A549 (cell line): ENCODE measurements around the gene HRH1.

Source experiments
- CBX2 ChIP-seq: fragments of 200-600 bp; sonication (generic); IDR thresholded peaks from 2 replicates; pipeline ENCODE4 v1.6.1; 2016; ENCODE audit warnings: low read depth, mild to moderate bottlenecking, borderline replicate concordance
- CHD2 ChIP-seq: fragments of 150-350 bp; IDR thresholded peaks from 2 replicates; pipeline ENCODE4 v1.6.1; 2014; ENCODE audit warnings: low read length; ENCODE audit not compliant: partially characterized antibody
- CTCF ChIP-seq: fragments of >200 bp; sonication (Bioruptor Twin); formaldehyde crosslinking; IDR thresholded peaks from 3 replicates; pipeline ENCODE4 v1.5.1; 2016
- EP300 ChIP-seq, 2 experiments: fragments of >200 bp; sonication (Bioruptor Twin); formaldehyde crosslinking; IDR thresholded peaks; 2 replicates in 1 of 2; 3 replicates in 1 of 2; pipeline ENCODE4 v1.6.1; 2016 to 2017
- HDAC2 ChIP-seq: fragments of 200-600 bp; sonication (generic); IDR thresholded peaks from 2 replicates; pipeline ENCODE4 v1.6.1; 2016
- HOXB5 ChIP-seq: fragments of 250-450 bp; sonication (Bioruptor Pico); IDR thresholded peaks from 2 replicates; pipeline ENCODE4 v1.5.0; 2020; ENCODE audit warnings: mild to moderate bottlenecking, moderate library complexity
- MAFK ChIP-seq: fragments of 450-650 bp; IDR thresholded peaks from 2 replicates; pipeline ENCODE4 v1.6.1; 2014; ENCODE audit not compliant: partially characterized antibody
- NFE2L2 ChIP-seq: fragments of 150-350 bp; conservative IDR thresholded peaks from 2 replicates; pipeline ENCODE4 v1.6.1; 2014; ENCODE audit warnings: low read length
- POLR2A ChIP-seq: IDR thresholded peaks from 2 replicates; pipeline ENCODE4 v1.6.1; 2012; ENCODE audit warnings: mild to moderate bottlenecking, low read length
- RFX5 ChIP-seq: fragments of 450-650 bp; IDR thresholded peaks from 2 replicates; pipeline ENCODE4 v1.7.1; 2014; ENCODE audit warnings: antibody characterized with exemption, mild to moderate bottlenecking, moderate library complexity
- TFCP2L1 ChIP-seq: fragments of 250-450 bp; sonication (Bioruptor Pico); IDR thresholded peaks from 2 replicates; pipeline ENCODE4 v1.5.0; 2021; ENCODE audit warnings: mild to moderate bottlenecking
- TP53 ChIP-seq: fragments of 250-450 bp; sonication (Bioruptor Pico); IDR thresholded peaks from 2 replicates; pipeline ENCODE4 v1.5.0; 2021; ENCODE audit warnings: mild to moderate bottlenecking, moderate library complexity
- ZNF302 ChIP-seq: fragments of 250-450 bp; sonication (Bioruptor Pico); IDR thresholded peaks from 2 replicates; pipeline ENCODE4 v1.9.0; 2021; ENCODE audit warnings: inconsistent platforms, mild to moderate bottlenecking, moderate library complexity
- TF ChIP-seq, protein P1 (sequence below): fragments of 150-350 bp; IDR thresholded peaks from 2 replicates; pipeline ENCODE4 v1.6.1; 2014; ENCODE audit warnings: low read depth, mild to moderate bottlenecking, low read length

GRCh38 chr3:11203961-11204360 lies 49.7 kb downstream of the HRH1 start:
- TF ChIP-seq TP53 (CRISPR knock-in tag) (no peak), CBX2 (no peak), MAFK (no peak), CTCF (no peak), POLR2A (no peak), HDAC2 (no peak), HOXB5 (CRISPR knock-in tag) (no peak), RFX5 (no peak), TFCP2L1 (CRISPR knock-in tag) (no peak), ZNF302 (CRISPR knock-in tag) (no peak), CHD2 (no peak), NFE2L2 (no peak), EP300 (IDR thresholded peaks at IDR 0.05) (no peak)
- TF ChIP-seq, protein P1, sequence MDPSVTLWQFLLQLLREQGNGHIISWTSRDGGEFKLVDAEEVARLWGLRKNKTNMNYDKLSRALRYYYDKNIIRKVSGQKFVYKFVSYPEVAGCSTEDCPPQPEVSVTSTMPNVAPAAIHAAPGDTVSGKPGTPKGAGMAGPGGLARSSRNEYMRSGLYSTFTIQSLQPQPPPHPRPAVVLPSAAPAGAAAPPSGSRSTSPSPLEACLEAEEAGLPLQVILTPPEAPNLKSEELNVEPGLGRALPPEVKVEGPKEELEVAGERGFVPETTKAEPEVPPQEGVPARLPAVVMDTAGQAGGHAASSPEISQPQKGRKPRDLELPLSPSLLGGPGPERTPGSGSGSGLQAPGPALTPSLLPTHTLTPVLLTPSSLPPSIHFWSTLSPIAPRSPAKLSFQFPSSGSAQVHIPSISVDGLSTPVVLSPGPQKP, result no peak
